Osteoblast (primary cell): ENCODE data around the gene ATP10A. TPM values are rescaled to one million over a fixed set of nuclear protein-coding genes. Genes with fewer than 3 reads are reported as not detected.

Source experiments
- DNase-seq: peaks from one replicate; pipeline ENCODE4 v3.0.0; 2011; ENCODE audit warnings: low spot score, mixed read lengths; ENCODE audit not compliant: insufficient read length; ENCODE audit errors: missing footprints
- H2AFZ ChIP-seq: 2 replicates; pipeline ENCODE4 v1.6.0; 2011; ENCODE audit warnings: mild to moderate bottlenecking, low read length
- H3K27ac ChIP-seq: 2 replicates; pipeline ENCODE4 v1.5.1; 2011; ENCODE audit warnings: mild to moderate bottlenecking, low read depth, low read length, moderate library complexity
- H3K27me3 ChIP-seq: 2 replicates; pipeline ENCODE4 v1.6.0; 2012; ENCODE audit warnings: mild to moderate bottlenecking, control low read depth, inconsistent platforms, low read length, moderate library complexity; ENCODE audit not compliant: insufficient read depth
- H3K36me3 ChIP-seq: 2 replicates; pipeline ENCODE4 v1.5.1; 2011; ENCODE audit warnings: mild to moderate bottlenecking, low read length, control low read depth, moderate library complexity; ENCODE audit not compliant: insufficient read depth
- H3K4me1 ChIP-seq: 2 replicates; pipeline ENCODE4 v1.5.1; 2011; ENCODE audit warnings: mild to moderate bottlenecking, low read length, control low read depth, moderate library complexity; ENCODE audit not compliant: insufficient read depth
- H3K4me2 ChIP-seq: 2 replicates; pipeline ENCODE4 v1.6.0; 2011; ENCODE audit warnings: mild to moderate bottlenecking, low read length; ENCODE audit not compliant: insufficient read depth
- H3K4me3 ChIP-seq: fragments of 200-600 bp; sonication (generic); 3 replicates; pipeline ENCODE4 v1.5.1; 2012; ENCODE audit warnings: mild to moderate bottlenecking, low read length, inconsistent platforms; ENCODE audit not compliant: insufficient read depth
- H3K79me2 ChIP-seq: 2 replicates; pipeline ENCODE4 v1.6.0; 2012; ENCODE audit warnings: mild to moderate bottlenecking, low read length, control low read depth, inconsistent platforms; ENCODE audit not compliant: insufficient read depth
- H3K9me3 ChIP-seq: 2 replicates; pipeline ENCODE4 v1.5.1; 2011; ENCODE audit warnings: low read depth, low read length, control low read depth
- H4K20me1 ChIP-seq: 2 replicates; pipeline ENCODE4 v1.6.0; 2012; ENCODE audit warnings: mild to moderate bottlenecking, low read length, control low read depth; ENCODE audit not compliant: insufficient read depth
- total RNA-seq: library from RNA; depleted of rRNA; stranded (reverse); fragments of >200 nt; gene quantifications from 2 replicates; pipeline ENCODE4 v1.2.3, GENCODE V29; 2012
- TF ChIP-seq, protein P1 (sequence below): IDR thresholded peaks from 2 replicates; pipeline ENCODE4 v1.5.1; 2011; ENCODE audit warnings: mild to moderate bottlenecking, low read depth, low read length, moderate library complexity; ENCODE audit errors: extremely low read depth

The ATP10A gene
- total RNA-seq, 1 donor, result 32.9 TPM

DNA sequence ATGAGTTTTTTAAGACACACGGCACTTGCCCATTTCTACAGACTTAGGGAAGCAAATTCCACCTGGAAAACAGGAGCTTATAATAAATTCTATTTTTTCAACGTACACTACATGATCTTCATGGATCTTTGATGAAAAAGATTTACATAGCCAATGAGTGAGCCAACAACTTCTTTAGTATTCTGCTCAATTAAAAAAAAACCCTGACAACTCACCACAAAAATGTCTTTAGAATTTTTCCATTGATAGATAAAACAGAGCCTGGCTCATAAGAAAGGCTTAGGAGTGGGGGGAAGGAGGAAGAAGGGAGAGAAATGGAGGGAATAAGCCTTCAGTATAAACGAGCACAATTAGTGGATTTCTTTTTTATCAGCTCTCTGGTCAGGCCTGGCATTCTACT, 126.7 kb downstream of the ATP10A start:
- H4K20me1 ChIP-seq, result no peaks in the 10 kb centered on the region
- H3K36me3 ChIP-seq, result peaks cover 3% of the 10 kb centered on the region
- TF ChIP-seq, protein P1, sequence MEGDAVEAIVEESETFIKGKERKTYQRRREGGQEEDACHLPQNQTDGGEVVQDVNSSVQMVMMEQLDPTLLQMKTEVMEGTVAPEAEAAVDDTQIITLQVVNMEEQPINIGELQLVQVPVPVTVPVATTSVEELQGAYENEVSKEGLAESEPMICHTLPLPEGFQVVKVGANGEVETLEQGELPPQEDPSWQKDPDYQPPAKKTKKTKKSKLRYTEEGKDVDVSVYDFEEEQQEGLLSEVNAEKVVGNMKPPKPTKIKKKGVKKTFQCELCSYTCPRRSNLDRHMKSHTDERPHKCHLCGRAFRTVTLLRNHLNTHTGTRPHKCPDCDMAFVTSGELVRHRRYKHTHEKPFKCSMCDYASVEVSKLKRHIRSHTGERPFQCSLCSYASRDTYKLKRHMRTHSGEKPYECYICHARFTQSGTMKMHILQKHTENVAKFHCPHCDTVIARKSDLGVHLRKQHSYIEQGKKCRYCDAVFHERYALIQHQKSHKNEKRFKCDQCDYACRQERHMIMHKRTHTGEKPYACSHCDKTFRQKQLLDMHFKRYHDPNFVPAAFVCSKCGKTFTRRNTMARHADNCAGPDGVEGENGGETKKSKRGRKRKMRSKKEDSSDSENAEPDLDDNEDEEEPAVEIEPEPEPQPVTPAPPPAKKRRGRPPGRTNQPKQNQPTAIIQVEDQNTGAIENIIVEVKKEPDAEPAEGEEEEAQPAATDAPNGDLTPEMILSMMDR, result no peak
- H3K4me1 ChIP-seq, result peaks cover 20% of the 10 kb centered on the region
- peaks cover 4% of the 10 kb centered on the region for H3K79me2 ChIP-seq
- no peak overlapping the region for H3K4me3 ChIP-seq
- no peaks in the 10 kb centered on the region for H3K27me3 ChIP-seq
- H3K4me2 ChIP-seq, result peak overlapping the region; percentile 66
- no peak overlapping the region for H3K27ac ChIP-seq
- H3K9me3 ChIP-seq, result no peaks in the 10 kb centered on the region
- H2AFZ ChIP-seq, result no peak overlapping the region
- DNase-seq, result peak; percentile 53

DNA sequence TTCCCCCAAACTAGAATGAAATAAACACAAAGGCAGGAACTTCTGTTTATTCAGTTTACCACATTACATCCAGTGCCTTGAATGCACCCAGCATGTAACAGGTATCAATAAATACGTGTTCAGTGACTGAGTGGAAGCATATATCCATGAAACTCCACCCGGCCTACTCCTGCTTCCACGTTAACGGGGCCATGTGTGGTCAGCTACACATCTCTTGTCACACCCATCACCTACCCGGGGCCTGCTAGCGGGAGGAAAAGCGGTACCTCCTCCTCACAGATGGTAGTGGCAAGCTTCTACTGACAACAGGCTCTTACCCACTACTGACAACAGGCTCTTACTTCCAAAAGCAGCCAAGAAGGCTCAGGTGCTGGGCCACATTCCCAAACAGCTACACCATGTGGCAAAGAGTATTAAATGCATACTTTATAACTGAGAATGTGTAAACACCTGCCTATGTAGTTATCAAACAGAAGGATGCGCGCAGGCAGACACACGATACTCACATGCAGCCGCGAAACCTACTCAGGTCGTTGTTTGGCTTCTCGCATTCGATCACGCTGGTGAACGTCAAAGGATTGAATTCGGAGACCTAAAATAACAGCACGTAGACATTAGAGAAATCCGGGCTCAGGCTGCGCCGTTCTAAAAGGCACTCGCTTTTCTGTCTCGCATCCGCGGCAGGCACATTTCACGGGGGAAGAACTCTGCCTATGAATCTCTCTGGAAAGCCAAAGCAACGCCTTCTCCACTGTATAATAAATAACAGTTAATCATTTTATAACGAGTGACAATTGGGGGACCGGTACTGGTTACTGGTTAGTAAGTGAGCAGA, 127.4 kb downstream of the ATP10A start:
- Histone ChIP-seq H3K27ac (no peak overlapping the region), H3K36me3 (peaks cover 3% of the 10 kb centered on the region), H4K20me1 (no peaks in the 10 kb centered on the region), H2AFZ (no peak overlapping the region), H3K27me3 (no peaks in the 10 kb centered on the region), H3K4me1 (peaks cover 20% of the 10 kb centered on the region), H3K4me2 (no peak overlapping the region), H3K9me3 (no peaks in the 10 kb centered on the region), H3K79me2 (peaks cover 4% of the 10 kb centered on the region), H3K4me3 (no peak overlapping the region)
- peak; percentile 13 for DNase-seq
- TF ChIP-seq, protein P1, result no peak

DNA sequence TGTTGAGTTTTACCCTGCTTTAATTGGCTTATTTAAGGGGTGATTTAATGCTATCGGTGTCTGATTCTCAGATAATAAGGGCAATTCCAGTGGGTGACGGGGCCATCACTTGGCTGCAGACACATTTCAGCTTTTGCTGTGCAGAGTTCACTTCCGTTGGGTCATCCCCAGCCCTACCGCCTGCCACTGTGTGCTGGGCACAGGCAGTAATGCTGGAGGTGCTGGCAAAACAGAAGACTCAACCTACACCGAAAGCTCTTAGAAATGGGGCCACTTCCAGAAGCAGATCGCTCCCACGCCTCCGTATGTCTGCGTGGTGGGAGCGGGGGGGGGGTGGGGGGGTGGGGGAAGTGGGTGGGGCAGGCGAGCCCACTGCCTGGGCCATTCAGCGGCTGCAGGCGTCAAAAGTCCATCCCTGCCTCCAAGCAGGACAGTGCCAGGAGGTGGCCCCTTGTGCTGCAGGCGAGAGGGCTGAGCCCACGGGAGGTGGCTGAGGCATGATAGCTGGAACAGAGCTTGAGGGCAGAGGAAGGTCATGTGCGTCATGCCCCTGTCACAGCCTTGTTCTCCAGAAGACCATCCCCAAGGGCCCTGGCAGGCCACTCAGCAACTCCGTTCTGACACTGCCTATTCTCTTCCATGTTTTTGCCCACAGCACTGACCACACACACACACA, 128.3 kb downstream of the ATP10A start:
- no peak overlapping the region for H3K27ac ChIP-seq
- H3K4me3 ChIP-seq, result no peak overlapping the region
- DNase-seq, result peak; percentile 11
- TF ChIP-seq, protein P1, result no peak
- H3K27me3 ChIP-seq, result no peaks in the 10 kb centered on the region
- no peaks in the 10 kb centered on the region for H4K20me1 ChIP-seq
- peaks cover 20% of the 10 kb centered on the region for H3K4me1 ChIP-seq
- no peaks in the 10 kb centered on the region for H3K9me3 ChIP-seq
- H2AFZ ChIP-seq, result no peak overlapping the region
- H3K79me2 ChIP-seq, result peaks cover 4% of the 10 kb centered on the region
- H3K4me2 ChIP-seq, result no peak overlapping the region
- H3K36me3 ChIP-seq, result peaks cover 3% of the 10 kb centered on the region
